SK-N-SH treated with all-trans-retinoic acid at 6 μM for 48 hours (cell line): ENCODE data around the gene GHDC.

Source experiments
- ATAC-seq: fragments of 200-7000 bp; cut with Tn5 transposase; 3 replicates; pipeline ENCODE4 v1.9.1; 2020; ENCODE audit warnings: mild to moderate bottlenecking, moderate library complexity
- ARNTL ChIP-seq: fragments of 450-650 bp; formaldehyde crosslinking; IDR thresholded peaks from 2 replicates; pipeline ENCODE4 v1.5.0; 2020; ENCODE audit warnings: low read depth, mild to moderate bottlenecking, moderate library complexity, borderline replicate concordance
- BACH2 ChIP-seq: fragments of 250-450 bp; sonication (Bioruptor Pico); IDR thresholded peaks from 2 replicates; pipeline ENCODE4 v1.9.0; 2021; ENCODE audit warnings: mild to moderate bottlenecking, borderline replicate concordance
- CSDC2 ChIP-seq: fragments of 250-450 bp; sonication (Bioruptor Pico); IDR thresholded peaks from 2 replicates; pipeline ENCODE4 v1.5.0; 2020; ENCODE audit warnings: mild to moderate bottlenecking, moderate library complexity
- ESRRG ChIP-seq: fragments of 250-450 bp; sonication (Bioruptor Pico); IDR thresholded peaks from 2 replicates; pipeline ENCODE4 v1.6.1; 2021; ENCODE audit warnings: mild to moderate bottlenecking
- GLIS3 ChIP-seq: fragments of 250-450 bp; sonication (Bioruptor Pico); IDR thresholded peaks from 2 replicates; pipeline ENCODE4 v1.5.0; 2020; ENCODE audit warnings: mild to moderate bottlenecking, moderate library complexity
- ISL1 ChIP-seq: fragments of 250-450 bp; sonication (Bioruptor Pico); IDR thresholded peaks from 2 replicates; pipeline ENCODE4 v2.1.2; 2022; ENCODE audit warnings: mild to moderate bottlenecking, moderate library complexity
- OSR1 ChIP-seq: fragments of 250-450 bp; sonication (Bioruptor Pico); IDR thresholded peaks from 2 replicates; pipeline ENCODE4 v1.8.0; 2022; ENCODE audit warnings: moderate library complexity, mild to moderate bottlenecking, inconsistent platforms
- PPARA ChIP-seq: fragments of 250-450 bp; sonication (Bioruptor Pico); IDR thresholded peaks from 2 replicates; pipeline ENCODE4 v1.5.0; 2020; ENCODE audit warnings: mild to moderate bottlenecking, borderline replicate concordance
- RARB ChIP-seq: fragments of 250-450 bp; sonication (Bioruptor Pico); IDR thresholded peaks from 2 replicates; pipeline ENCODE4 v1.8.0; 2021; ENCODE audit warnings: mild to moderate bottlenecking, moderate library complexity
- SNAI2 ChIP-seq: fragments of 250-450 bp; sonication (Bioruptor Pico); IDR thresholded peaks from 2 replicates; pipeline ENCODE4 v1.5.0; 2020; ENCODE audit warnings: mild to moderate bottlenecking, moderate library complexity
- TCF4 ChIP-seq: fragments of 250-450 bp; sonication (Bioruptor Pico); IDR thresholded peaks from 2 replicates; pipeline ENCODE4 v1.8.0; 2021; ENCODE audit warnings: mild to moderate bottlenecking, moderate library complexity, borderline replicate concordance
- TOX ChIP-seq: fragments of 250-450 bp; sonication (Bioruptor Pico); IDR thresholded peaks from 2 replicates; pipeline ENCODE4 v1.8.0; 2021; ENCODE audit warnings: mild to moderate bottlenecking, moderate library complexity, borderline replicate concordance
- ZC3H10 ChIP-seq: fragments of 250-450 bp; sonication (Bioruptor Pico); IDR thresholded peaks from 2 replicates; pipeline ENCODE4 v1.5.1; 2021; ENCODE audit warnings: mild to moderate bottlenecking, moderate library complexity
- ZFP3 ChIP-seq: fragments of 250-450 bp; sonication (Bioruptor Pico); IDR thresholded peaks from 2 replicates; pipeline ENCODE4 v1.5.0; 2020; ENCODE audit warnings: mild to moderate bottlenecking, moderate library complexity
- ZFP30 ChIP-seq: fragments of 450-650 bp; formaldehyde crosslinking; IDR thresholded peaks from 2 replicates; pipeline ENCODE4 v1.5.0; 2022; ENCODE audit warnings: mild to moderate bottlenecking, moderate library complexity
- ZNF565 ChIP-seq: fragments of 450-650 bp; formaldehyde crosslinking; conservative IDR thresholded peaks from 2 replicates; pipeline ENCODE4 v1.5.0; 2020; ENCODE audit warnings: low read depth, mild to moderate bottlenecking, moderate library complexity
- ZNF70 ChIP-seq: fragments of 450-650 bp; formaldehyde crosslinking; IDR thresholded peaks from 2 replicates; pipeline ENCODE4 v1.5.0; 2020; ENCODE audit warnings: mild to moderate bottlenecking, moderate library complexity
- ZNF8 ChIP-seq: fragments of 450-650 bp; formaldehyde crosslinking; IDR thresholded peaks from 2 replicates; pipeline ENCODE4 v1.5.0; 2020; ENCODE audit warnings: mild to moderate bottlenecking, moderate library complexity
- TF ChIP-seq, protein P1 (sequence below): fragments of 250-450 bp; sonication (Bioruptor Pico); IDR thresholded peaks from 2 replicates; pipeline ENCODE4 v1.5.0; 2020; ENCODE audit warnings: mild to moderate bottlenecking, moderate library complexity
- TF ChIP-seq, protein P2 (sequence below): fragments of 250-450 bp; sonication (Bioruptor Pico); IDR thresholded peaks from 2 replicates; pipeline ENCODE4 v1.5.1; 2020; ENCODE audit warnings: low read depth, mild to moderate bottlenecking, moderate library complexity
- TF ChIP-seq, protein P3 (sequence below): fragments of 250-450 bp; sonication (Bioruptor Pico); IDR thresholded peaks from 2 replicates; pipeline ENCODE4 v1.5.1; 2021; ENCODE audit warnings: mild to moderate bottlenecking, moderate library complexity
- TF ChIP-seq, protein P4 (sequence below): fragments of 250-450 bp; sonication (Bioruptor Pico); IDR thresholded peaks from 2 replicates; pipeline ENCODE4 v1.8.0; 2021; ENCODE audit warnings: low read depth, mild to moderate bottlenecking, moderate library complexity, borderline replicate concordance
- TF ChIP-seq, protein P5 (sequence below): fragments of 250-450 bp; sonication (Bioruptor Pico); IDR thresholded peaks from 2 replicates; pipeline ENCODE4 v1.8.0; 2020; ENCODE audit warnings: mild to moderate bottlenecking, moderate library complexity, borderline replicate concordance

The GHDC gene

DNA sequence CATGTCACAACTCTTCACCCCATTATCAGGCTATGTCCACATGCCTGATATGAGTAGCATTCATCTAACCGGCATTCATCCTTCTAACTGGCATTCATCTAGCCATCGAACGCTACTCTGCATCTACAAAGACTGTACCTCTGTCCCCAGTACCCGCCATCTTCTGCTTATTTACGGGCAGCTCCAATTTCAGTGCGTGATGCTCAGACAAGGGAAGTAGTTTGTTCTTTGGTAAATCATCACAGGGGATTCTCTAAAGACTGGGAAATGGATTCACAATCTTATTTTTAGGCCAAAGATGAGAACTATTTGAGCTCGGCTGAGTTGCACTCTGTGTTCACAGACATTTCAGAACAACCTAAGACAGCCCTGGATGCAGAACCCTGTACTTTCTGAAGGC lies 42.5 kb upstream of the GHDC start:
- TF ChIP-seq ZFP3 (CRISPR knock-in tag) (no peak), ESRRG (CRISPR knock-in tag) (no peak), GLIS3 (no peak), ZNF70 (CRISPR knock-in tag) (no peak), ZFP30 (CRISPR knock-in tag) (no peak), CSDC2 (CRISPR knock-in tag) (no peak), PPARA (CRISPR knock-in tag) (no peak), TOX (CRISPR knock-in tag) (no peak), ISL1 (CRISPR knock-in tag) (no peak), RARB (no peak), ZC3H10 (no peak), OSR1 (CRISPR knock-in tag) (no peak), ZNF8 (CRISPR knock-in tag) (no peak)
- TF ChIP-seq, protein P1, sequence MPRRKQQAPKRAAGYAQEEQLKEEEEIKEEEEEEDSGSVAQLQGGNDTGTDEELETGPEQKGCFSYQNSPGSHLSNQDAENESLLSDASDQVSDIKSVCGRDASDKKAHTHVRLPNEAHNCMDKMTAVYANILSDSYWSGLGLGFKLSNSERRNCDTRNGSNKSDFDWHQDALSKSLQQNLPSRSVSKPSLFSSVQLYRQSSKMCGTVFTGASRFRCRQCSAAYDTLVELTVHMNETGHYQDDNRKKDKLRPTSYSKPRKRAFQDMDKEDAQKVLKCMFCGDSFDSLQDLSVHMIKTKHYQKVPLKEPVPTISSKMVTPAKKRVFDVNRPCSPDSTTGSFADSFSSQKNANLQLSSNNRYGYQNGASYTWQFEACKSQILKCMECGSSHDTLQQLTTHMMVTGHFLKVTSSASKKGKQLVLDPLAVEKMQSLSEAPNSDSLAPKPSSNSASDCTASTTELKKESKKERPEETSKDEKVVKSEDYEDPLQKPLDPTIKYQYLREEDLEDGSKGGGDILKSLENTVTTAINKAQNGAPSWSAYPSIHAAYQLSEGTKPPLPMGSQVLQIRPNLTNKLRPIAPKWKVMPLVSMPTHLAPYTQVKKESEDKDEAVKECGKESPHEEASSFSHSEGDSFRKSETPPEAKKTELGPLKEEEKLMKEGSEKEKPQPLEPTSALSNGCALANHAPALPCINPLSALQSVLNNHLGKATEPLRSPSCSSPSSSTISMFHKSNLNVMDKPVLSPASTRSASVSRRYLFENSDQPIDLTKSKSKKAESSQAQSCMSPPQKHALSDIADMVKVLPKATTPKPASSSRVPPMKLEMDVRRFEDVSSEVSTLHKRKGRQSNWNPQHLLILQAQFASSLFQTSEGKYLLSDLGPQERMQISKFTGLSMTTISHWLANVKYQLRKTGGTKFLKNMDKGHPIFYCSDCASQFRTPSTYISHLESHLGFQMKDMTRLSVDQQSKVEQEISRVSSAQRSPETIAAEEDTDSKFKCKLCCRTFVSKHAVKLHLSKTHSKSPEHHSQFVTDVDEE (CRISPR knock-in tag) = no peak
- TF ChIP-seq, protein P2, sequence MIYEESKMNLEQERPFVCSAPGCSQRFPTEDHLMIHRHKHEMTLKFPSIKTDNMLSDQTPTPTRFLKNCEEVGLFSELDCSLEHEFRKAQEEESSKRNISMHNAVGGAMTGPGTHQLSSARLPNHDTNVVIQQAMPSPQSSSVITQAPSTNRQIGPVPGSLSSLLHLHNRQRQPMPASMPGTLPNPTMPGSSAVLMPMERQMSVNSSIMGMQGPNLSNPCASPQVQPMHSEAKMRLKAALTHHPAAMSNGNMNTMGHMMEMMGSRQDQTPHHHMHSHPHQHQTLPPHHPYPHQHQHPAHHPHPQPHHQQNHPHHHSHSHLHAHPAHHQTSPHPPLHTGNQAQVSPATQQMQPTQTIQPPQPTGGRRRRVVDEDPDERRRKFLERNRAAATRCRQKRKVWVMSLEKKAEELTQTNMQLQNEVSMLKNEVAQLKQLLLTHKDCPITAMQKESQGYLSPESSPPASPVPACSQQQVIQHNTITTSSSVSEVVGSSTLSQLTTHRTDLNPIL (CRISPR knock-in tag) = no peak
- ATAC-seq = no peak

DNA sequence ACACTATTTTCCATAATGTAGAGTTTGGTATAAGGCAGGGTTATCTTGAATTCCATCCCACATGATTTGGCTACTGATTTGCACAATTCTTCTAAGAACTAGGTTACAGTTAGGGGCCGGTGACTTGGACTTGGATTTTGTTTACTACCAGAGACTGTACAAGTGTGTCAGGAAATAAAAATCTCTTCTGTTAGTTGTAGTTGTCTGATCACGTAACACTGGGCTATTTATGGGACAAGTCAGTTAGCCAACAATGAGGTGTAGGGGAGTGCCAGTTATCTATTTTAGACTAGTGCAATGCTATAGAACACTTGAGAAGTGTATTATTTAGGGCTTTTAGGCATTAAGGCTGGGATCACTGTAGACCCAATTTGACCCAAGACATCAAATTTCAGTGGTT lies 39.7 kb upstream of the GHDC start:
- TF ChIP-seq ZFP30 (CRISPR knock-in tag) = no peak
- TF ChIP-seq TOX (CRISPR knock-in tag) = no peak
- TF ChIP-seq, protein P3, sequence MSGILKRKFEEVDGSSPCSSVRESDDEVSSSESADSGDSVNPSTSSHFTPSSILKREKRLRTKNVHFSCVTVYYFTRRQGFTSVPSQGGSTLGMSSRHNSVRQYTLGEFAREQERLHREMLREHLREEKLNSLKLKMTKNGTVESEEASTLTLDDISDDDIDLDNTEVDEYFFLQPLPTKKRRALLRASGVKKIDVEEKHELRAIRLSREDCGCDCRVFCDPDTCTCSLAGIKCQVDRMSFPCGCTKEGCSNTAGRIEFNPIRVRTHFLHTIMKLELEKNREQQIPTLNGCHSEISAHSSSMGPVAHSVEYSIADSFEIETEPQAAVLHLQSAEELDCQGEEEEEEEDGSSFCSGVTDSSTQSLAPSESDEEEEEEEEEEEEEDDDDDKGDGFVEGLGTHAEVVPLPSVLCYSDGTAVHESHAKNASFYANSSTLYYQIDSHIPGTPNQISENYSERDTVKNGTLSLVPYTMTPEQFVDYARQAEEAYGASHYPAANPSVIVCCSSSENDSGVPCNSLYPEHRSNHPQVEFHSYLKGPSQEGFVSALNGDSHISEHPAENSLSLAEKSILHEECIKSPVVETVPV = no peak
- TF ChIP-seq ARNTL = no peak
- no peak for TF ChIP-seq BACH2 (CRISPR knock-in tag)
- TF ChIP-seq OSR1 (CRISPR knock-in tag) = no peak
- TF ChIP-seq, protein P1 (CRISPR knock-in tag) = no peak
- no peak for TF ChIP-seq GLIS3
- no peak for TF ChIP-seq ZNF70 (CRISPR knock-in tag)
- TF ChIP-seq PPARA (CRISPR knock-in tag) = no peak
- TF ChIP-seq ZC3H10 = no peak
- TF ChIP-seq ZNF8 (CRISPR knock-in tag) = no peak
- TF ChIP-seq ESRRG (CRISPR knock-in tag) = no peak
- TF ChIP-seq, protein P4, sequence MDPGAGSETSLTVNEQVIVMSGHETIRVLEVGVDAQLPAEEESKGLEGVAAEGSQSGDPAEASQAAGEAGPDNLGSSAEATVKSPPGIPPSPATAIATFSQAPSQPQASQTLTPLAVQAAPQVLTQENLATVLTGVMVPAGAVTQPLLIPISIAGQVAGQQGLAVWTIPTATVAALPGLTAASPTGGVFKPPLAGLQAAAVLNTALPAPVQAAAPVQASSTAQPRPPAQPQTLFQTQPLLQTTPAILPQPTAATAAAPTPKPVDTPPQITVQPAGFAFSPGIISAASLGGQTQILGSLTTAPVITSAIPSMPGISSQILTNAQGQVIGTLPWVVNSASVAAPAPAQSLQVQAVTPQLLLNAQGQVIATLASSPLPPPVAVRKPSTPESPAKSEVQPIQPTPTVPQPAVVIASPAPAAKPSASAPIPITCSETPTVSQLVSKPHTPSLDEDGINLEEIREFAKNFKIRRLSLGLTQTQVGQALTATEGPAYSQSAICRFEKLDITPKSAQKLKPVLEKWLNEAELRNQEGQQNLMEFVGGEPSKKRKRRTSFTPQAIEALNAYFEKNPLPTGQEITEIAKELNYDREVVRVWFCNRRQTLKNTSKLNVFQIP (CRISPR knock-in tag) = no peak
- no peak for ATAC-seq

DNA sequence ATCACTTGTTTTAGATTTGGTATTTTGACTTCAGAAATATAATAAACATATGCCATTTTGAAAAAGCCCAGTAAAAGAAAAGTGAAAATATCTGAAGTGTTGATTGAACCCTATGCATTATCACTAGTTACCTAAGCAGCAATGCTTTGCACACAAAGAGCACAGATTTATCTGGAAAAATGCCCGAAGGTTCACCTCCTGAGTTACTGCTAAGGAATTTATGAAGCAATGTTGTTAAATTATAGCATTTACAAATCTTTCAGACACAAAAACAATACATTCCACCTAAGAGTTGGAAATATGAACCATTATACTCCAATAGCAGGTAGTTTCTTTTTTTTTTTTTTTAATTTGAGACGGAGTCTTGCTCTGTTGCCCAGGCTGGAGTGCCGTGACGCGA lies 38.9 kb upstream of the GHDC start:
- no peak for ATAC-seq
- TF ChIP-seq GLIS3 (no peak), ZC3H10 (no peak), ZFP3 (CRISPR knock-in tag) (no peak), TCF4 (no peak), ZFP30 (CRISPR knock-in tag) (no peak), TOX (CRISPR knock-in tag) (no peak), ZNF565 (no peak), SNAI2 (CRISPR knock-in tag) (no peak), ARNTL (no peak)
- TF ChIP-seq, protein P5, sequence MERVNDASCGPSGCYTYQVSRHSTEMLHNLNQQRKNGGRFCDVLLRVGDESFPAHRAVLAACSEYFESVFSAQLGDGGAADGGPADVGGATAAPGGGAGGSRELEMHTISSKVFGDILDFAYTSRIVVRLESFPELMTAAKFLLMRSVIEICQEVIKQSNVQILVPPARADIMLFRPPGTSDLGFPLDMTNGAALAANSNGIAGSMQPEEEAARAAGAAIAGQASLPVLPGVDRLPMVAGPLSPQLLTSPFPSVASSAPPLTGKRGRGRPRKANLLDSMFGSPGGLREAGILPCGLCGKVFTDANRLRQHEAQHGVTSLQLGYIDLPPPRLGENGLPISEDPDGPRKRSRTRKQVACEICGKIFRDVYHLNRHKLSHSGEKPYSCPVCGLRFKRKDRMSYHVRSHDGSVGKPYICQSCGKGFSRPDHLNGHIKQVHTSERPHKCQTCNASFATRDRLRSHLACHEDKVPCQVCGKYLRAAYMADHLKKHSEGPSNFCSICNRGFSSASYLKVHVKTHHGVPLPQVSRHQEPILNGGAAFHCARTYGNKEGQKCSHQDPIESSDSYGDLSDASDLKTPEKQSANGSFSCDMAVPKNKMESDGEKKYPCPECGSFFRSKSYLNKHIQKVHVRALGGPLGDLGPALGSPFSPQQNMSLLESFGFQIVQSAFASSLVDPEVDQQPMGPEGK (CRISPR knock-in tag) = no peak
- TF ChIP-seq, protein P4 (CRISPR knock-in tag) = no peak
